ENCODE results near the gene GOLGA8T.
A peak's percentile ranks its signal among the peaks of the same experiment; 100 is the strongest.
"Not testable (repeated sequence)": the region's sequence is repeated elsewhere in the genome, so short reads cannot be mapped to it uniquely, and the experiment has no call there.

GOLGA8T gene

GRCh38 chr15:30134751-30135150 lies at the start of gene GOLGA8T:
GOLGA8T (plus strand) TSS chr15:30135051; CDS start chr15:30135149, 98 bp downstream.
- not testable (repeated sequence) for DNase-seq (ENCODE audit: low read depth in 2 of 2)

- not testable (repeated sequence) for DNase-seq (ENCODE audit: low read depth in 2 of 2)
Observed at GRCh38 chr15:30097827-30098226, 37.0 kb upstream of the GOLGA8T start.

- DNase-seq (ENCODE audit: low read depth in 2 of 2), result not testable (repeated sequence)
Observed at GRCh38 chr15:30102890-30103289, 32.0 kb upstream of the GOLGA8T start.

GRCh38 chr15:30103941-30104507 lies 30.8 kb upstream of the GOLGA8T start:
- DNase-seq (ENCODE audit: low read depth in 2 of 2), result not testable (repeated sequence)

GRCh38 chr15:30110591-30110990 lies 24.3 kb upstream of the GOLGA8T start:
- DNase-seq (ENCODE audit: low read depth in 2 of 2), result not testable (repeated sequence)

- not testable (repeated sequence) for DNase-seq (ENCODE audit: low read depth in 2 of 2)
Observed at GRCh38 chr15:30130066-30130465, 4.8 kb upstream of the GOLGA8T start.

- not testable (repeated sequence) for DNase-seq (ENCODE audit: low read depth in 2 of 2)
Observed at GRCh38 chr15:30143246-30143645, 8.4 kb downstream of the GOLGA8T start.

- DNase-seq (ENCODE audit: low read depth in 2 of 2), result not testable (repeated sequence)
Observed at GRCh38 chr15:30149891-30150290, 15.0 kb downstream of the GOLGA8T start.

- not testable (repeated sequence) for DNase-seq (ENCODE audit: low read depth in 2 of 2)
Observed at GRCh38 chr15:30162479-30163357, 27.9 kb downstream of the GOLGA8T start.

GRCh38 chr15:30163759-30164158 lies 28.9 kb downstream of the GOLGA8T start:
- DNase-seq (ENCODE audit: low read depth in 2 of 2), result not testable (repeated sequence)

- not testable (repeated sequence) for DNase-seq (ENCODE audit: low read depth in 2 of 2)
Observed at GRCh38 chr15:30164257-30164656, 29.4 kb downstream of the GOLGA8T start.

- not testable (repeated sequence) for DNase-seq (ENCODE audit: low read depth in 2 of 2)
Observed at GRCh38 chr15:30167403-30167802, 32.6 kb downstream of the GOLGA8T start.

GRCh38 chr15:30167886-30168285 lies 33.0 kb downstream of the GOLGA8T start:
- not testable (repeated sequence) for DNase-seq (ENCODE audit: low read depth in 2 of 2)

- not testable (repeated sequence) for DNase-seq (ENCODE audit: low read depth in 2 of 2)
Observed at GRCh38 chr15:30171452-30171851, 36.6 kb downstream of the GOLGA8T start.

- DNase-seq (ENCODE audit: low read depth in 2 of 2), result peak in 1 of 2 donors; percentile 59
Observed at GRCh38 chr15:30173041-30173608, 38.3 kb downstream of the GOLGA8T start.

GRCh38 chr15:30175291-30175690 lies 40.4 kb downstream of the GOLGA8T start:
- not testable (repeated sequence) for DNase-seq (ENCODE audit: low read depth in 2 of 2)

GRCh38 chr15:30176613-30177012 lies 41.8 kb downstream of the GOLGA8T start:
- DNase-seq (ENCODE audit: low read depth in 2 of 2), result not testable (repeated sequence)

- DNase-seq (ENCODE audit: low read depth in 2 of 2), result not testable (repeated sequence)
Observed at GRCh38 chr15:30179814-30180213, 45.0 kb downstream of the GOLGA8T start.

- not testable (repeated sequence) for DNase-seq (ENCODE audit: low read depth in 2 of 2)
Observed at GRCh38 chr15:30185495-30185894, 50.6 kb downstream of the GOLGA8T start.

- DNase-seq (ENCODE audit: low read depth in 2 of 2), result not testable (repeated sequence)
Observed at GRCh38 chr15:30187429-30187828, 52.6 kb downstream of the GOLGA8T start.

GRCh38 chr15:30189754-30190153 lies 54.9 kb downstream of the GOLGA8T start:
- DNase-seq (ENCODE audit: low read depth in 2 of 2), result not testable (repeated sequence)

- DNase-seq (ENCODE audit: low read depth in 2 of 2), result not testable (repeated sequence)
Observed at GRCh38 chr15:30191143-30191542, 56.3 kb downstream of the GOLGA8T start.

Measured in stimulated activated CD8-positive, alpha-beta memory T cell treated with anti-CD3 and anti-CD28 coated beads, Interleukin-7, amount 100 ng/mL, for 4 hours (primary cell).